A549 (cell line): Measurements from ENCODE around the gene PRDM15.

Experiments
- CTCF ChIP-seq: fragments of >200 bp; sonication (Bioruptor Twin); formaldehyde crosslinking; IDR thresholded peaks from 3 replicates; pipeline ENCODE4 v1.5.1; 2016
- EP300 ChIP-seq, 2 experiments: fragments of >200 bp; sonication (Bioruptor Twin); formaldehyde crosslinking; IDR thresholded peaks; 2 replicates in 1 of 2; 3 replicates in 1 of 2; pipeline ENCODE4 v1.6.1; 2016 to 2017
- KDM5A ChIP-seq: fragments of 200-600 bp; sonication (generic); IDR thresholded peaks from 2 replicates; pipeline ENCODE4 v1.6.1; 2016; ENCODE audit warnings: antibody characterized with exemption, mild to moderate bottlenecking
- MAX ChIP-seq: IDR thresholded peaks from 2 replicates; pipeline ENCODE4 v1.6.1; 2012
- MYC ChIP-seq: IDR thresholded peaks from 2 replicates; pipeline ENCODE4 v1.6.1; 2012; ENCODE audit warnings: mild to moderate bottlenecking, inconsistent platforms, low read length, improper control_type of control experiment, borderline replicate concordance
- SMC3 ChIP-seq: fragments of >200 bp; sonication (Bioruptor Twin); formaldehyde crosslinking; IDR thresholded peaks from 3 replicates; pipeline ENCODE4 v1.6.1; 2018; ENCODE audit warnings: inconsistent platforms

- no peak for TF ChIP-seq KDM5A
- TF ChIP-seq EP300 (IDR thresholded peaks at IDR 0.05) = no peak
- TF ChIP-seq MAX = no peak
- no peak for TF ChIP-seq SMC3
- no peak for TF ChIP-seq MYC
- no peak for TF ChIP-seq CTCF
Observed at GRCh38 chr21:41880153-41880552, 1.0 kb upstream of the PRDM15 start.
